H9 (cell line): ENCODE data around the gene SPATS2. TPM values are rescaled to one million over a fixed set of nuclear protein-coding genes. Genes with fewer than 3 reads are reported as not detected.

ENCODE experiments used
- DNase-seq: peaks from one replicate; pipeline ENCODE4 v3.0.0-alpha.2; 2017
- H2AFZ ChIP-seq: one replicate; pipeline ENCODE4 v1.6.1; 2013; ENCODE audit warnings: mild to moderate bottlenecking, low read length, control low read depth, moderate library complexity
- H2AK5ac ChIP-seq: 2 replicates; pipeline ENCODE4 v1.6.1; 2013; ENCODE audit warnings: low read length, control low read depth, mixed read lengths; ENCODE audit not compliant: insufficient read length
- H2BK120ac ChIP-seq: one replicate; pipeline ENCODE4 v1.6.1; 2013; ENCODE audit warnings: low read depth, mild to moderate bottlenecking, low read length, control low read depth, inconsistent platforms; ENCODE audit not compliant: poor library complexity, severe bottlenecking
- H2BK12ac ChIP-seq: 2 replicates; pipeline ENCODE4 v1.6.1; 2013; ENCODE audit warnings: low read length, control low read depth, mixed read lengths, low read depth; ENCODE audit not compliant: insufficient read length
- H2BK15ac ChIP-seq: 2 replicates; pipeline ENCODE4 v1.6.1; 2013; ENCODE audit warnings: low read depth, low read length, control low read depth
- H2BK20ac ChIP-seq: one replicate; pipeline ENCODE4 v1.6.1; 2013; ENCODE audit warnings: low read depth, mild to moderate bottlenecking, low read length, control low read depth, inconsistent platforms; ENCODE audit not compliant: poor library complexity, severe bottlenecking
- H2BK5ac ChIP-seq: 2 replicates; pipeline ENCODE4 v1.6.1; 2013; ENCODE audit warnings: low read length, control low read depth, mixed read lengths; ENCODE audit not compliant: insufficient read length
- H3K14ac ChIP-seq: 2 replicates; pipeline ENCODE4 v1.6.1; 2013; ENCODE audit warnings: low read length, control low read depth; ENCODE audit not compliant: insufficient read depth
- H3K18ac ChIP-seq: 2 replicates; pipeline ENCODE4 v1.6.1; 2013; ENCODE audit warnings: low read depth, mild to moderate bottlenecking, mixed read lengths, low read length, control low read depth; ENCODE audit not compliant: insufficient read length
- H3K23ac ChIP-seq: 2 replicates; pipeline ENCODE4 v1.6.1; 2013; ENCODE audit warnings: low read length, control low read depth, mixed read lengths, low read depth; ENCODE audit not compliant: insufficient read length
- H3K23me2 ChIP-seq: 2 replicates; pipeline ENCODE4 v1.6.1; 2013; ENCODE audit warnings: low read depth, mild to moderate bottlenecking, mixed read lengths, low read length, control low read depth; ENCODE audit not compliant: insufficient read length, poor library complexity, severe bottlenecking
- H3K27ac ChIP-seq: 2 replicates; pipeline ENCODE4 v1.5.1; 2013; ENCODE audit warnings: low read length, control low read depth, mixed read lengths, low read depth; ENCODE audit not compliant: insufficient read length
- H3K27me3 ChIP-seq: 2 replicates; pipeline ENCODE4 v1.6.1; 2013; ENCODE audit warnings: low read length, control low read depth, inconsistent platforms; ENCODE audit not compliant: insufficient read depth
- H3K4ac ChIP-seq: 2 replicates; pipeline ENCODE4 v1.6.1; 2013; ENCODE audit warnings: low read depth, mild to moderate bottlenecking, control low read depth, inconsistent platforms, low read length, moderate library complexity
- H3K4me1 ChIP-seq: 2 replicates; pipeline ENCODE4 v1.6.1; 2013; ENCODE audit warnings: low read length, control low read depth, inconsistent platforms; ENCODE audit not compliant: insufficient read depth
- H3K4me2 ChIP-seq: 2 replicates; pipeline ENCODE4 v1.6.1; 2013; ENCODE audit warnings: low read length, control low read depth, mixed read lengths; ENCODE audit not compliant: insufficient read length, insufficient read depth
- H3K56ac ChIP-seq: 2 replicates; pipeline ENCODE4 v1.6.1; 2013; ENCODE audit warnings: low read depth, mild to moderate bottlenecking, mixed read lengths, low read length, control low read depth; ENCODE audit not compliant: insufficient read length
- H3K79me1 ChIP-seq: 2 replicates; pipeline ENCODE4 v1.6.1; 2013; ENCODE audit warnings: low read depth, mild to moderate bottlenecking, moderate library complexity, low read length, control low read depth, inconsistent platforms; ENCODE audit not compliant: insufficient read depth, poor library complexity, severe bottlenecking
- H3K79me2 ChIP-seq: 2 replicates; pipeline ENCODE4 v1.6.1; 2013; ENCODE audit warnings: low read length, control low read depth, inconsistent platforms; ENCODE audit not compliant: insufficient read depth
- H3K9ac ChIP-seq: 2 replicates; pipeline ENCODE4 v1.6.1; 2013; ENCODE audit warnings: low read length, control low read depth, mixed read lengths; ENCODE audit not compliant: insufficient read length; ENCODE audit errors: extremely low read depth
- H3K9me3 ChIP-seq: one replicate; pipeline ENCODE4 v1.6.1; 2013; ENCODE audit warnings: low read depth, low read length, inconsistent platforms; ENCODE audit not compliant: control insufficient read depth
- H3T11ph ChIP-seq: one replicate; pipeline ENCODE4 v1.6.1; 2013; ENCODE audit warnings: mild to moderate bottlenecking, low read length, control low read depth, inconsistent platforms
- H4K20me1 ChIP-seq: one replicate; pipeline ENCODE4 v1.6.1; 2013; ENCODE audit not compliant: control insufficient read depth, insufficient read length, insufficient read depth
- H4K5ac ChIP-seq: 2 replicates; pipeline ENCODE4 v1.6.1; 2013; ENCODE audit warnings: low read depth, mild to moderate bottlenecking, mixed read lengths, low read length, control low read depth; ENCODE audit not compliant: insufficient read length
- H4K8ac ChIP-seq: replicated peaks from 2 replicates; pipeline ENCODE4 v1.6.1; 2013; ENCODE audit warnings: low read length, control low read depth, mixed read lengths, low read depth; ENCODE audit not compliant: insufficient read length
- H4K91ac ChIP-seq: 2 replicates; pipeline ENCODE4 v1.6.1; 2013; ENCODE audit warnings: low read depth, mild to moderate bottlenecking, moderate library complexity, mixed read lengths, low read length, control low read depth; ENCODE audit not compliant: insufficient read length
- H3K27ac Mint-ChIP-seq, 3 experiments: 2 replicates in 2 of 3; 3 replicates in 1 of 3; pipeline ENCODE4 v1.8.0; 2020 to 2021; ENCODE audit warnings: mixed read lengths in 3 of 3, mild to moderate bottlenecking in 1 of 3, moderate library complexity in 1 of 3
- H3K27me3 Mint-ChIP-seq: 2 replicates; pipeline ENCODE4 v1.8.0; 2021; ENCODE audit warnings: low read depth, mild to moderate bottlenecking, moderate library complexity, mixed read lengths
- H3K36me3 Mint-ChIP-seq, 3 experiments: 2 replicates in 2 of 3; 3 replicates in 1 of 3; pipeline ENCODE4 v1.8.0; 2020 to 2021; ENCODE audit warnings: low read depth in 3 of 3, mixed read lengths in 3 of 3; ENCODE audit not compliant: insufficient read depth in 1 of 3
- H3K4me1 Mint-ChIP-seq, 2 experiments: 2 replicates each; pipeline ENCODE4 v1.8.0; 2020; ENCODE audit warnings: mixed read lengths in 2 of 2
- H3K4me3 Mint-ChIP-seq, 2 experiments: 2 replicates in 1 of 2; 3 replicates in 1 of 2; pipeline ENCODE4 v1.8.0; 2020 to 2021; ENCODE audit warnings: mild to moderate bottlenecking in 2 of 2, mixed read lengths in 2 of 2, moderate library complexity in 1 of 2
- H3K9me3 Mint-ChIP-seq, 2 experiments: 2 replicates in 1 of 2; 3 replicates in 1 of 2; pipeline ENCODE4 v1.8.0; 2020; ENCODE audit warnings: mild to moderate bottlenecking in 2 of 2, mixed read lengths in 2 of 2, moderate library complexity in 1 of 2
- CTCF ChIP-seq: fragments of 200-600 bp; sonication (generic); conservative IDR thresholded peaks from 3 replicates; pipeline ENCODE4 v1.8.0; 2021; ENCODE audit warnings: antibody characterized with exemption, mild to moderate bottlenecking
- WGBS: extraction: QIAGEN DNeasy Blood & Tissue Kit; methylation state at CpG from one replicate; pipeline ENCODE4 v1.1.7; 2013; ENCODE audit warnings: missing lambda C conversion rate, low lambda C conversion rate, mixed read lengths; ENCODE audit not compliant: insufficient read length; ENCODE audit errors: extremely low coverage; 5-methylcytosine and 5-hydroxymethylcytosine counted together
- total RNA-seq: library from RNA; stranded (reverse); gene quantifications from 2 replicates; pipeline ENCODE4 v1.2.1, GENCODE V29; 2021

Gene SPATS2
- total RNA-seq, 1 experiment from 2014 or later, result 17.1 TPM

- H3T11ph ChIP-seq, result no peak overlapping the region
- no peak overlapping the region for H4K5ac ChIP-seq
- no peaks in the 10 kb centered on the region for H3K9me3 ChIP-seq
- no peak overlapping the region for H2BK15ac ChIP-seq
- H3K23me2 ChIP-seq, result peaks cover 30% of the 10 kb centered on the region
- H4K20me1 ChIP-seq, result peaks cover 3% of the 10 kb centered on the region
- peak overlapping the region; percentile 67 to 83 for H3K4me3 Mint-ChIP-seq
- WGBS, result no CpG with 5 or more reads among the region's 58 CpGs
- H3K27me3 Mint-ChIP-seq, result peaks cover 99% of the 10 kb centered on the region
- no peak overlapping the region for H3K4ac ChIP-seq
- H2AFZ ChIP-seq, result no peak overlapping the region
- H2BK120ac ChIP-seq, result no peak overlapping the region
- no peak overlapping the region for H2BK20ac ChIP-seq
- H3K9ac ChIP-seq, result no peak overlapping the region
- peaks cover 0 to 1% (median 0%) of the 10 kb centered on the region in 3 experiments; a peak in 1 of 7 replicates for H3K36me3 Mint-ChIP-seq
- H3K27me3 ChIP-seq, result peaks cover 83% of the 10 kb centered on the region
- no peak overlapping the region for H2BK12ac ChIP-seq
- no peak overlapping the region for H3K56ac ChIP-seq
- peaks cover 7% of the 10 kb centered on the region; the same call in 1 of the 2 replicates for H3K4me1 ChIP-seq
- no peak overlapping the region for H4K8ac ChIP-seq
- H4K91ac ChIP-seq, result no peak overlapping the region
- peak; percentile 98 for DNase-seq
- H3K4me2 ChIP-seq, result peak overlapping the region; percentile 82
- peaks cover 56 to 67% of the 10 kb centered on the region in 2 experiments for H3K4me1 Mint-ChIP-seq
- H3K18ac ChIP-seq, result no peak overlapping the region
- no peak overlapping the region for H2AK5ac ChIP-seq
- H3K23ac ChIP-seq, result no peak overlapping the region
- no peak overlapping the region for H3K14ac ChIP-seq
- peak; percentile 100 for TF ChIP-seq CTCF
- no peaks in the 10 kb centered on the region for H3K79me2 ChIP-seq
- no peaks in the 10 kb centered on the region for H3K79me1 ChIP-seq
- H3K27ac Mint-ChIP-seq, result no peak overlapping the region
- no peak overlapping the region for H2BK5ac ChIP-seq
- peaks cover 1 to 3% of the 10 kb centered on the region in 2 experiments; a peak in 2 of 5 replicates for H3K9me3 Mint-ChIP-seq
- no peak overlapping the region for H3K27ac ChIP-seq
These were observed 25.0 kb upstream of the SPATS2 start for GRCh38 chr12:49342066-49342913.
